ENCODE results near the gene PSG2. TPM values are rescaled to one million over a fixed set of nuclear protein-coding genes. Genes with fewer than 3 reads are reported as not detected.
"Not testable (repeated sequence)": the region's sequence is repeated elsewhere in the genome, so short reads cannot be mapped to it uniquely, and the experiment has no call there.

Gene PSG2
- total and polyA plus RNA-seq, 9 donors, result 0.15 to 1.4 (median 0.38) TPM

- not testable (repeated sequence) for H3K4me1 ChIP-seq (ENCODE audit: control insufficient read depth, insufficient read depth, low read length)
- no CpG with 5 or more reads among the region's 2 CpGs for WGBS (ENCODE audit: insufficient coverage)
These were observed 50.9 kb downstream of the PSG2 start for GRCh38 chr19:43031645-43032044.

GRCh38 chr19:43028866-43029265 is 53.6 kb downstream of the PSG2 start:
- Histone ChIP-seq H3K9me3 (replicated peaks; ENCODE audit: control insufficient read depth, low read depth, low read length) (no peaks in the 10 kb centered on the region), H3K4me3 (ENCODE audit: low read length) (no peak overlapping the region), H3K27ac (ENCODE audit: low read length) (no peak overlapping the region), H3K4me1 (ENCODE audit: control insufficient read depth, insufficient read depth, low read length) (no peaks in the 10 kb centered on the region), H3K36me3 (ENCODE audit: control insufficient read depth, insufficient read depth, low read length) (no peaks in the 10 kb centered on the region), H3K27me3 (ENCODE audit: control insufficient read depth, insufficient read depth, low read length) (no peaks in the 10 kb centered on the region)
- 88% methylated on average over 2 of the region's 4 CpGs for WGBS (ENCODE audit: insufficient coverage)
- DNase-seq, result no peak

More at GRCh38 chr19:43031645-43032044, 50.9 kb downstream of the PSG2 start:
- not testable (repeated sequence) for H3K27me3 ChIP-seq (ENCODE audit: control insufficient read depth, insufficient read depth, low read length); H3K36me3 ChIP-seq (ENCODE audit: control insufficient read depth, insufficient read depth, low read length); DNase-seq; H3K27ac ChIP-seq (ENCODE audit: low read length); H3K4me3 ChIP-seq (ENCODE audit: low read length); H3K9me3 ChIP-seq (replicated peaks; ENCODE audit: control insufficient read depth, low read depth, low read length)

- H3K27me3 ChIP-seq (ENCODE audit: control insufficient read depth, insufficient read depth, low read length); H3K36me3 ChIP-seq (ENCODE audit: control insufficient read depth, insufficient read depth, low read length); DNase-seq; H3K4me1 ChIP-seq (ENCODE audit: control insufficient read depth, insufficient read depth, low read length); H3K4me3 ChIP-seq (ENCODE audit: low read length); H3K9me3 ChIP-seq (replicated peaks; ENCODE audit: control insufficient read depth, low read depth, low read length); H3K27ac ChIP-seq (ENCODE audit: low read length): not testable (repeated sequence)
- 53% methylated on average over 3 of the region's 10 CpGs for WGBS (ENCODE audit: insufficient coverage)
These were observed 54.5 kb downstream of the PSG2 start for GRCh38 chr19:43027985-43028384.

GRCh38 chr19:43027061-43027460 is 55.4 kb downstream of the PSG2 start:
- not testable (repeated sequence) for H3K27ac ChIP-seq (ENCODE audit: low read length); DNase-seq

GRCh38 chr19:43026369-43026768 is 56.1 kb downstream of the PSG2 start, which contains the start of gene PSG11:
Gene PSG11 (minus strand): TSS chr19:43026469. CDS start chr19:43026372, 97 bp downstream.
- H3K27me3 ChIP-seq (ENCODE audit: control insufficient read depth, insufficient read depth, low read length); H3K9me3 ChIP-seq (replicated peaks; ENCODE audit: control insufficient read depth, low read depth, low read length); H3K4me3 ChIP-seq (ENCODE audit: low read length); DNase-seq; H3K4me1 ChIP-seq (ENCODE audit: control insufficient read depth, insufficient read depth, low read length); H3K36me3 ChIP-seq (ENCODE audit: control insufficient read depth, insufficient read depth, low read length); H3K27ac ChIP-seq (ENCODE audit: low read length): not testable (repeated sequence)
- WGBS (ENCODE audit: insufficient coverage), result 64% methylated on average over 4 of the region's 6 CpGs

More at GRCh38 chr19:43027061-43027460, 55.4 kb downstream of the PSG2 start:
- not testable (repeated sequence) for H3K9me3 ChIP-seq (replicated peaks; ENCODE audit: control insufficient read depth, low read depth, low read length); H3K27me3 ChIP-seq (ENCODE audit: control insufficient read depth, insufficient read depth, low read length); H3K4me3 ChIP-seq (ENCODE audit: low read length); H3K36me3 ChIP-seq (ENCODE audit: control insufficient read depth, insufficient read depth, low read length); H3K4me1 ChIP-seq (ENCODE audit: control insufficient read depth, insufficient read depth, low read length)
- 77% methylated on average over 6 of the region's 8 CpGs for WGBS (ENCODE audit: insufficient coverage)

GRCh38 chr19:43022098-43022497 is 60.4 kb downstream of the PSG2 start:
- H3K4me1 ChIP-seq (ENCODE audit: control insufficient read depth, insufficient read depth, low read length); H3K36me3 ChIP-seq (ENCODE audit: control insufficient read depth, insufficient read depth, low read length); H3K9me3 ChIP-seq (replicated peaks; ENCODE audit: control insufficient read depth, low read depth, low read length); H3K27ac ChIP-seq (ENCODE audit: low read length); DNase-seq; H3K27me3 ChIP-seq (ENCODE audit: control insufficient read depth, insufficient read depth, low read length); H3K4me3 ChIP-seq (ENCODE audit: low read length): not testable (repeated sequence)
- WGBS (ENCODE audit: insufficient coverage), result 45% methylated on average over 1 of the region's 4 CpGs

GRCh38 chr19:43021629-43022028 is 60.9 kb downstream of the PSG2 start:
- not testable (repeated sequence) for H3K27me3 ChIP-seq (ENCODE audit: control insufficient read depth, insufficient read depth, low read length); H3K9me3 ChIP-seq (replicated peaks; ENCODE audit: control insufficient read depth, low read depth, low read length); H3K27ac ChIP-seq (ENCODE audit: low read length); H3K36me3 ChIP-seq (ENCODE audit: control insufficient read depth, insufficient read depth, low read length); H3K4me1 ChIP-seq (ENCODE audit: control insufficient read depth, insufficient read depth, low read length); H3K4me3 ChIP-seq (ENCODE audit: low read length)
- 81% methylated on average over 4 of the region's 4 CpGs for WGBS (ENCODE audit: insufficient coverage)
- DNase-seq, result peak; percentile 37

GRCh38 chr19:43019588-43019987 is 62.9 kb downstream of the PSG2 start:
- H3K4me1 ChIP-seq (ENCODE audit: control insufficient read depth, insufficient read depth, low read length); H3K9me3 ChIP-seq (replicated peaks; ENCODE audit: control insufficient read depth, low read depth, low read length); DNase-seq: not testable (repeated sequence)

More at GRCh38 chr19:43019588-43019987, 62.9 kb downstream of the PSG2 start:
- not testable (repeated sequence) for H3K4me3 ChIP-seq (ENCODE audit: low read length); H3K27me3 ChIP-seq (ENCODE audit: control insufficient read depth, insufficient read depth, low read length); H3K36me3 ChIP-seq (ENCODE audit: control insufficient read depth, insufficient read depth, low read length); H3K27ac ChIP-seq (ENCODE audit: low read length)

Other genes with a start within 250 kb of the PSG2 start
- gene PSG1, start 203.0 kb downstream of the PSG2 start, total RNA-seq, result 0.80 TPM
- gene PSG1, start 203.0 kb downstream of the PSG2 start, polyA plus RNA-seq (ENCODE audit: insufficient read depth in 1 of 8, insufficient read length in 8 of 8, low replicate concordance in 1 of 8), result under 1 TPM in 6 of 8 donors, not detected in 2; 0.19 to 0.60 (median 0.28) TPM
- gene PSG6, start 164.8 kb downstream of the PSG2 start, total RNA-seq, result 0.53 TPM
- under 1 TPM in 3 of 8 donors, not detected in 5; 0.12 to 0.26 (median 0.13) TPM for gene PSG6, start 164.8 kb downstream of the PSG2 start, polyA plus RNA-seq (ENCODE audit: insufficient read depth in 1 of 8, insufficient read length in 8 of 8, low replicate concordance in 1 of 8)
- not detected for gene PSG7, start 145.5 kb downstream of the PSG2 start, total RNA-seq
- gene PSG7, start 145.5 kb downstream of the PSG2 start, polyA plus RNA-seq (ENCODE audit: insufficient read depth in 1 of 8, insufficient read length in 8 of 8, low replicate concordance in 1 of 8), result under 1 TPM in 4 of 8 donors, not detected in 4; 0.09 to 0.85 (median 0.11) TPM
- gene PSG11, start 56.2 kb downstream of the PSG2 start, total RNA-seq, result 0.75 TPM
- gene PSG11, start 56.2 kb downstream of the PSG2 start, polyA plus RNA-seq (ENCODE audit: insufficient read depth in 1 of 8, insufficient read length in 8 of 8, low replicate concordance in 1 of 8), result under 1 TPM; 0.25 to 0.95 (median 0.57) TPM
- 0.80 TPM for gene PSG5, start 103.8 kb upstream of the PSG2 start, total RNA-seq
- under 1 TPM; 0.22 to 0.80 (median 0.38) TPM for gene PSG5, start 103.8 kb upstream of the PSG2 start, polyA plus RNA-seq (ENCODE audit: insufficient read depth in 1 of 8, insufficient read length in 8 of 8, low replicate concordance in 1 of 8)
- gene PSG4, start 122.9 kb upstream of the PSG2 start, total RNA-seq, result 1.3 TPM
- 1 to 10 TPM in 4 of 8 donors, under 1 TPM in 4; 0.16 to 2.5 (median 1.0) TPM for gene PSG4, start 122.9 kb upstream of the PSG2 start, polyA plus RNA-seq (ENCODE audit: insufficient read depth in 1 of 8, insufficient read length in 8 of 8, low replicate concordance in 1 of 8)
- gene PSG9, start 186.8 kb upstream of the PSG2 start, total RNA-seq, result 0.62 TPM
- gene PSG9, start 186.8 kb upstream of the PSG2 start, polyA plus RNA-seq (ENCODE audit: insufficient read depth in 1 of 8, insufficient read length in 8 of 8, low replicate concordance in 1 of 8), result under 1 TPM in 6 of 8 donors, not detected in 2; 0.15 to 0.76 (median 0.25) TPM